Esophagus squamous epithelium (tissue), 4 donors: ENCODE results near the gene MPLKIP.
"Not testable (repeated sequence)": the region's sequence is repeated elsewhere in the genome, so short reads cannot be mapped to it uniquely, and the experiment has no call there.

Source experiments
- CTCF ChIP-seq, 6 experiments: fragments of 450-650 bp in 4 of 6; fragments of 200-600 bp in 2 of 6; sonication (generic) in 2 of 6; IDR thresholded peaks; one replicate each; pipeline ENCODE4 v1.5.1; 2016 to 2019; ENCODE audit warnings: antibody characterized with exemption in 6 of 6, mild to moderate bottlenecking in 4 of 6, moderate library complexity in 4 of 6
- POLR2A ChIP-seq, 4 donors: fragments of 450-650 bp; IDR thresholded peaks; one replicate each; pipeline ENCODE4 v1.6.1; 2017; ENCODE audit warnings: antibody characterized with exemption in 4 of 4, mild to moderate bottlenecking in 4 of 4, moderate library complexity in 3 of 4

- not testable (repeated sequence) for TF ChIP-seq CTCF, POLR2A (IDR thresholded peaks at IDR 0.05)
These were observed 33.8 kb upstream of the MPLKIP start for GRCh38 chr7:40168266-40168665.
